AG09309 (cell line): ENCODE measurements around the gene PALS2.

Source experiments
- DNase-seq: peaks from one replicate; pipeline ENCODE4 v3.0.0-alpha.2; 2010; ENCODE audit warnings: low read depth
- H3K4me3 ChIP-seq: 2 replicates; pipeline ENCODE4 v1.5.1; 2011; ENCODE audit warnings: mild to moderate bottlenecking, low read depth, low read length, moderate library complexity; ENCODE audit not compliant: control insufficient read depth
- TF ChIP-seq, protein P1 (sequence below): IDR thresholded peaks from 2 replicates; pipeline ENCODE4 v1.5.1; 2011; ENCODE audit warnings: mild to moderate bottlenecking, low read depth, low read length, inconsistent platforms; ENCODE audit not compliant: insufficient read depth, control insufficient read depth; ENCODE audit errors: missing control alignments

PALS2 gene, protein sequence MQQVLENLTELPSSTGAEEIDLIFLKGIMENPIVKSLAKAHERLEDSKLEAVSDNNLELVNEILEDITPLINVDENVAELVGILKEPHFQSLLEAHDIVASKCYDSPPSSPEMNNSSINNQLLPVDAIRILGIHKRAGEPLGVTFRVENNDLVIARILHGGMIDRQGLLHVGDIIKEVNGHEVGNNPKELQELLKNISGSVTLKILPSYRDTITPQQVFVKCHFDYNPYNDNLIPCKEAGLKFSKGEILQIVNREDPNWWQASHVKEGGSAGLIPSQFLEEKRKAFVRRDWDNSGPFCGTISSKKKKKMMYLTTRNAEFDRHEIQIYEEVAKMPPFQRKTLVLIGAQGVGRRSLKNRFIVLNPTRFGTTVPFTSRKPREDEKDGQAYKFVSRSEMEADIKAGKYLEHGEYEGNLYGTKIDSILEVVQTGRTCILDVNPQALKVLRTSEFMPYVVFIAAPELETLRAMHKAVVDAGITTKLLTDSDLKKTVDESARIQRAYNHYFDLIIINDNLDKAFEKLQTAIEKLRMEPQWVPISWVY

DNA sequence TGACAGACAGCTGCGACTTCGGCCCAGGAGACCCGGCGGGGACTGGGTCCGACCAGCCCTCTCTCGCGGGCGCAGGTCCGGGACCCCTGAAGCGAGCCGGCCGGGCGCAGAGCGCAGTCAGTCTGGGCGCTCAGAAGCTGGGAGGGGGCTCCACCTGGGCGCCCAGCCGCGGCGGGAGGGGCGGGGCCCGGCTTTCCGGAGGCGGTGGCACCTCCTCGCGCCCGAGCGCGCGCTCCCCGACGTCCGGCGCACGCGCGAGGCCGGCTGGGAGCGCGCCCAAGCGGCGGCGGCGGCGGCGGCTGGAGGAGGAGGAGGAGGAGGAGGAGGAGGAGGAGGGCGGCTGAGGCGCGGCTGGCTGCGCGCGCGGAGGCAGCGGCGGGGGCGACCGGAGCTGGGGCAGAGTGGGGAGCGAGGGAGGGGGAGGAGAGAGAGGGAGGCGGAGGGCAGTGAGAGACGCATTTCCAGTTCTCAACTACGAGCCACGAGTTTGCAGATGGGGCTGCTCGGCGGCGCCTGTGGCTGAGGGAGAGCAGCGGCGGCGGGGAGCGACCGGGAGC is at the start of gene PALS2:
Gene PALS2, plus strand, starts transcription at position 456 of the 557 bp plus-strand sequence. CDS start 50,216 bp downstream, outside the sequence.
- TF ChIP-seq, protein P1, sequence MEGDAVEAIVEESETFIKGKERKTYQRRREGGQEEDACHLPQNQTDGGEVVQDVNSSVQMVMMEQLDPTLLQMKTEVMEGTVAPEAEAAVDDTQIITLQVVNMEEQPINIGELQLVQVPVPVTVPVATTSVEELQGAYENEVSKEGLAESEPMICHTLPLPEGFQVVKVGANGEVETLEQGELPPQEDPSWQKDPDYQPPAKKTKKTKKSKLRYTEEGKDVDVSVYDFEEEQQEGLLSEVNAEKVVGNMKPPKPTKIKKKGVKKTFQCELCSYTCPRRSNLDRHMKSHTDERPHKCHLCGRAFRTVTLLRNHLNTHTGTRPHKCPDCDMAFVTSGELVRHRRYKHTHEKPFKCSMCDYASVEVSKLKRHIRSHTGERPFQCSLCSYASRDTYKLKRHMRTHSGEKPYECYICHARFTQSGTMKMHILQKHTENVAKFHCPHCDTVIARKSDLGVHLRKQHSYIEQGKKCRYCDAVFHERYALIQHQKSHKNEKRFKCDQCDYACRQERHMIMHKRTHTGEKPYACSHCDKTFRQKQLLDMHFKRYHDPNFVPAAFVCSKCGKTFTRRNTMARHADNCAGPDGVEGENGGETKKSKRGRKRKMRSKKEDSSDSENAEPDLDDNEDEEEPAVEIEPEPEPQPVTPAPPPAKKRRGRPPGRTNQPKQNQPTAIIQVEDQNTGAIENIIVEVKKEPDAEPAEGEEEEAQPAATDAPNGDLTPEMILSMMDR = no peak
- H3K4me3 ChIP-seq = peak within 1 kb of the TSS; percentile 80
- peak; percentile 13 for DNase-seq

DNA sequence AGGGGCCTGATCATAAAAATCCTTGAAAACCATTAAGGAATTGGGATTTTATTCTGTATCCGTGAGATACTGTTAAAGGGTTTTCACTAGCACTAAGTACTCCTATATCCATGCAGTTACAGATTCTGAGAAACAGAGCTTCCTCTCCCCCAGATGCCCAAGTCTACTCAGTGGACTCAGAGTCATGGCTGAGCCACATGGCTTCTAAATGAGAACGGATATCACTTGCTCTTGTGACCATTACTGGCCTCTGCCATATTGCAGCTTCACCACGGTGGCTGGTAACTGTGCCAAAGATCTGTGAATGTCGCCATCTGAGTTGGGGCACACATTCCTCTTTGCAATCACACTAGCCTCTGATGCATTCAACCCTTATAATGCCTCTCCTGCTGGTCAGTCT is 42.0 kb upstream of the PALS2 start:
- H3K4me3 ChIP-seq = no peak overlapping the region
- no peak for DNase-seq
- TF ChIP-seq, protein P1 = no peak

DNA sequence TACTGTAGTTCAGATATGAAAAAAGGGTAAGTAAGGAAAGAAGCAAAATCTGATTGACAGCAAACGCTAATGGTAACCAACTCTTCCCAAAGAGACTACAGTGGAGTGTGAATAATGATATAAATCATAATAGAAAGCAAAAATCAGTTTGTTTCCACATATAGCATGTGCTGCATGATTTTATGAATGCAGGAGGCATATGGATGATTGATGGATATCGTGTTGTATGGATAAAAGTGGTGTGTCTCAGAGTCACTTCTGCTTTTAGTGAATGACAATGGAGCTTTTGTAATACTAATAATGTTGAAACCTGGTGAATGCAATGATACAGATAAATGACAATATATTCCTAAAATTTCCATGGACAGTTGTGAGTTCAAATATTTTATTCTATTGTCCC is 36.6 kb upstream of the PALS2 start:
- DNase-seq = no peak
- H3K4me3 ChIP-seq = no peak overlapping the region
- TF ChIP-seq, protein P1 = no peak

DNA sequence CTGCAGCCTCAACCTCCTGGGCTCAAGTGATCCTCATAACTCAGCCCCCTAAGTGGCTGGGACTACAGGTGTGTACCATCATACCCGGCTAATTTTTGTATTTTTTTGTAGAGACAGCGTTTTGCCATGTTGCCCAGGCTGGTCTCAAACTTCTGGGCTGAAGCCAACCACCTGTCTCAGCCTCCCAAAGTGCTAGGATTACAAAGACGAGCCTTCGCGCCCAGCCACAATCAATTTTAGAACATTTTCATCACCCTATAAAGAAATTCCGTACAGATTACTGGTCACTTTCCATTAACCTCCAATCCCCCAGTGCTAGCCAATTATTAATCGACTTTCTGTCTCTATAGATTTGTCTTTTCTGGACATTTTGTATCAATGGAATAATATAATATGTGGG is 32.3 kb upstream of the PALS2 start:
- TF ChIP-seq, protein P1 = no peak
- DNase-seq = no peak
- H3K4me3 ChIP-seq = no peak overlapping the region

DNA sequence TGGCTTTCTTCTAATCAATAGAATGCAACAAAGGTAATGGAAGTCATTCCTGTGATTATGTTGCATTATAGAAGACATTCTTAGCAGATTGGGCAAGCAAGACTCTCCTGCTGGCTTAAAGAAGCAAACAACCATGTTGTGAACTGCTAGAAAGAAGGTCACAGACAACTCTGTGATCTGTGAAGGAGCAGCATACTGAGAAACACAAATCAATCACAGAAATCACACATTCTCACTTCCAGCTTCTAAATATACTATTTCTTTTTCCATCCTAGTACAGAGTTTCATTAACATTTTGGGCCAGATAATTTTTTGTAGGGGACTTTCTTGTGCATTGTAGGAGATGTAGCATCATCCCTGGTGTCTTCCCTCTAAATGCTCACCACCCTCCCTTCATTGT is 28.0 kb upstream of the PALS2 start:
- DNase-seq = no peak
- TF ChIP-seq, protein P1 = no peak
- H3K4me3 ChIP-seq = no peak overlapping the region

DNA sequence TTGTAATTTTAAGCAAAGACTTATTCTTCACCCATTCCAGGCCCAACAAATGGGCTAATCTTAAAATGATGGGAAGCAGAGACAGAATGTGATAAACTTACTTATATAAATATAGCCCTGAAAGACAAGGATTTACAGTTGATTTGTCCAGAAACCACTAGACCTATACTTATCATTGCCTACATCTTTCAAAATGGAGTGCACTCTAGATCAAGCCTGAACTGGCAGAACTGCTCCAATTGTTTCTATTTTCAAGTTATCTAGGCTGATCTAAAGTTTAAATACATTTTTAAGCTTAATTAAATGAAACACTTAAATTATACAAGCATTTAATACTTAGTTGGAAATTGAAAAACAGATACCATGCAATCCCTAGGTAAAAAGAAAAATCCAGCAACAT is 24.9 kb upstream of the PALS2 start:
- DNase-seq = no peak
- TF ChIP-seq, protein P1 = no peak
- H3K4me3 ChIP-seq = no peak overlapping the region
